Measurements from ENCODE around the gene VWA8. TPM values are rescaled to one million over a fixed set of nuclear protein-coding genes. Genes with fewer than 3 reads are reported as not detected.
"Not testable (repeated sequence)": the region's sequence is repeated elsewhere in the genome, so short reads cannot be mapped to it uniquely, and the experiment has no call there.

Gene VWA8
- total RNA-seq, 3 donors from 2014 or later = 18.4 to 43.5 (median 34.7) TPM

GRCh38 chr13:41541142-41541938 is 419.6 kb downstream of the VWA8 start:
- TF ChIP-seq POLR2AphosphoS5 (IDR thresholded peaks at IDR 0.05) (no peak), POLR2A (IDR thresholded peaks at IDR 0.05) (no peak), CTCF (IDR thresholded peaks at IDR 0.05) (no peak)
- no peak for DNase-seq (ENCODE audit: low spot score in 2 of 2)
- no peak overlapping the region for H3K4me3 ChIP-seq
- H3K4me1 ChIP-seq = no peaks in the 10 kb centered on the region
- no peaks in the 10 kb centered on the region for H3K9me3 ChIP-seq
- no peak overlapping the region for H3K27ac ChIP-seq
- H3K27me3 ChIP-seq = no peaks in the 10 kb centered on the region
- no peaks in the 10 kb centered on the region for H3K36me3 ChIP-seq
- intact Hi-C loops (cut with DNase I; ENCODE audit: low total_unique reads) = no loop called here

- DNase-seq (ENCODE audit: low spot score in 2 of 2); intact Hi-C loops (cut with DNase I; ENCODE audit: low total_unique reads); H3K9me3 ChIP-seq; H3K36me3 ChIP-seq; H3K4me3 ChIP-seq; H3K4me1 ChIP-seq; H3K27ac ChIP-seq; H3K27me3 ChIP-seq: not testable (repeated sequence)
Measured at GRCh38 chr13:41540240-41540639, 420.7 kb downstream of the VWA8 start.

GRCh38 chr13:41533266-41534052 is 427.4 kb downstream of the VWA8 start:
- no peak overlapping the region for H3K27ac ChIP-seq
- H3K4me3 ChIP-seq = no peak overlapping the region
- TF ChIP-seq POLR2AphosphoS5 (IDR thresholded peaks at IDR 0.05) (no peak), CTCF (IDR thresholded peaks at IDR 0.05) (no peak), POLR2A (IDR thresholded peaks at IDR 0.05) (no peak)

GRCh38 chr13:41528021-41528420 is 432.9 kb downstream of the VWA8 start:
- Histone ChIP-seq H3K27ac (no peak overlapping the region), H3K4me1 (no peaks in the 10 kb centered on the region), H3K27me3 (no peaks in the 10 kb centered on the region), H3K4me3 (no peak overlapping the region), H3K9me3 (no peaks in the 10 kb centered on the region), H3K36me3 (no peaks in the 10 kb centered on the region)
- DNase-seq (ENCODE audit: low spot score in 2 of 2) = no peak
- TF ChIP-seq CTCF (IDR thresholded peaks at IDR 0.05) (no peak), POLR2AphosphoS5 (IDR thresholded peaks at IDR 0.05) (no peak), POLR2A (IDR thresholded peaks at IDR 0.05) (no peak)
- intact Hi-C loops (cut with DNase I; ENCODE audit: low total_unique reads) = no loop called here

More at GRCh38 chr13:41533266-41534052, 427.4 kb downstream of the VWA8 start:
- Histone ChIP-seq H3K36me3 (no peaks in the 10 kb centered on the region), H3K4me1 (no peaks in the 10 kb centered on the region), H3K27me3 (no peaks in the 10 kb centered on the region), H3K9me3 (no peaks in the 10 kb centered on the region)
- no peak for DNase-seq (ENCODE audit: low spot score in 2 of 2)
- intact Hi-C loops (cut with DNase I; ENCODE audit: low total_unique reads) = no loop called here

- intact Hi-C loops (cut with DNase I; ENCODE audit: low total_unique reads) = no loop called here
- no peaks in the 10 kb centered on the region for H3K36me3 ChIP-seq
- H3K27me3 ChIP-seq = no peaks in the 10 kb centered on the region
- H3K4me3 ChIP-seq = no peak overlapping the region
- TF ChIP-seq CTCF (IDR thresholded peaks at IDR 0.05) = no peak
- TF ChIP-seq POLR2A (IDR thresholded peaks at IDR 0.05) = no peak
- no peak for TF ChIP-seq POLR2AphosphoS5 (IDR thresholded peaks at IDR 0.05)
- no peaks in the 10 kb centered on the region for H3K4me1 ChIP-seq
- H3K9me3 ChIP-seq = no peaks in the 10 kb centered on the region
- no peak for DNase-seq (ENCODE audit: low spot score in 2 of 2)
- H3K27ac ChIP-seq = no peak overlapping the region
Measured at GRCh38 chr13:41520660-41521630, 440.0 kb downstream of the VWA8 start.

Measured in breast epithelium (tissue), 4 donors.